HG02840 (cell line): ENCODE results near the gene BAG3.

Experiments used
- ATAC-seq: cut with Tn5 transposase; IDR thresholded peaks from one replicate; pipeline ENCODE4 v1.9.1; 2021; ENCODE audit warnings: mild to moderate bottlenecking, moderate library complexity, moderate number of reproducible peaks; ENCODE audit not compliant: unreplicated experiment, low FRiP score

BAG3 gene

GRCh38 chr10:119723624-119724023 lies 72.4 kb downstream of the BAG3 start:
- ATAC-seq: no peak

GRCh38 chr10:119724593-119725516 lies 73.7 kb downstream of the BAG3 start:
- no peak for ATAC-seq

GRCh38 chr10:119725517-119725827 lies 74.3 kb downstream of the BAG3 start:
- ATAC-seq: no peak

DNA sequence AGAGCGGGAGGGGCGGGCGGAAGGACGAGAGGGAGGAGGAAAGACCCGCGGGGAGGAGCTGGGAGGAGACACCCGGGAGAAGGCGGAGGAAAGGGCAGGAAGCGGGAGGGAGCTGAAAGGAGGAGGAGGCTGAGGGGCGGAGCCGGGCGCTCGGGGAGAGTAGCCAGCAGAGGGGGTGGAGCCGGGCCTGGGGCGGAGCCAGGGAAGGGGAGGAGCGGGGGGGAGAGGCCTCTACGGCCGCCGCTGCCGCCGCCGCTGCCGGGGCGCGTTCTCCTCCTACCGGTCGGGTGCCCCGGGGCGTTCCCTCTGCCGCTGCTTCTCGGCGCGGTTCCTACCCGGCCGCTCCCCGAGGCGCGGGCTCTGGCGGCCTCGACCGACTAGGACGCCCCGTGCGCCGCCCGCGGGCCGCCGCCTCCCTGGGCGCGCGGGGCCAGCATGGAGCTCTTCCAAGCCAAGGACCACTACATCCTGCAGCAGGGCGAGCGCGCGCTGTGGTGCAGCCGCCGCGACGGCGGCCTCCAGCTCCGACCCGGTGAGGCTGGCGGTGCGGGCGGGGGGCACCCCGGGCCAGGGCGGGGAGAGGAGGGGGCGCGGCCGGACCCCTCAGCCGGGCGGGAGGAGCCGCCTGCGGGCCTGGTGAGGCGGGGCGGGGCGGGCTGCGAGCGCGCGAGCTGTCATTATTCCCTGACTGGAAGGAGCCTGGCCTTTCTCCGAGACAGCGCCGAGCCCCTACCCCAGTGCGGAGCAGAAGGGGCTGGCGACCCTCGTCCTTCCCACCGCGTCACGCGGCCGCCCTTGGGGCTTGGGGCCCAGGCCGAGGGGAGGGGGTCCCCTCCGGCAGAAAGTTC lies 74.9 kb downstream of the BAG3 start, which contains the start of gene INPP5F:
INPP5F (plus strand) TSS at position 223 of the 848 bp plus-strand sequence; CDS start at position 436, 213 bp downstream.
- ATAC-seq: peak; percentile 84

DNA sequence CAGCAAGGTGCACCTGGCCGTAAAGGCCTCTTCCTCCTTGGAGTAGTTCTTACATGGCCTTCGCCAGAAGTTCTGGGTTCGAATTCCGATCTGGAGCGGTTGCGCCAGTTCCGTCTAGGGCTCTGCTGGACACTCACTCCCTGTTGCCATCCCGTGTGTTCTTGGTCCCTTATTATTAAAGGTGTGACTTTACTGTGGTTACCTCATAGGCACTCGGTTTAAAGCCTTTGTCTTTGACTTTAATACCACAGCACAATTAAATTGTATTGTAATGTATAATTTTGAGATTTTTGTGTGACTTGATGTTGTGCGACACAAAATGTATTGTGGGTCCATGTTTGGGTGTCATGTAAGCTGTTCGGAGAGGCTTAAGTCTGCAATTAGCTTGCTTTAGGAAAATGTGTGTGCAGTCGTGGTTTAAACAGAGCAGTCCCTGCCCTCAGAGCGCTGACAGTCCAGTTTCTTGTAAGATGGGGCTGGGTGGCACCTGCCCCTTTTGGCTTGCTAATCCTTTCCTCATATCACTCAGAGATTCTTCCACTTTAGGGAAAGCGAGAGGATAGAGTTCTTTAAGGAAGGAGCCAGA lies 75.6 kb downstream of the BAG3 start:
- ATAC-seq: no peak
